CD4-positive, alpha-beta T cell treated with Interferon alpha-2 for 1 hour (primary cell): ENCODE data around the gene FAM168A.
A peak's percentile ranks its signal among the peaks of the same experiment; 100 is the strongest.

ENCODE experiments used
- DNase-seq, 2 donors: peaks; one replicate each; pipeline ENCODE4 v3.0.0-alpha.2; 2020 to 2022

Gene FAM168A

DNA sequence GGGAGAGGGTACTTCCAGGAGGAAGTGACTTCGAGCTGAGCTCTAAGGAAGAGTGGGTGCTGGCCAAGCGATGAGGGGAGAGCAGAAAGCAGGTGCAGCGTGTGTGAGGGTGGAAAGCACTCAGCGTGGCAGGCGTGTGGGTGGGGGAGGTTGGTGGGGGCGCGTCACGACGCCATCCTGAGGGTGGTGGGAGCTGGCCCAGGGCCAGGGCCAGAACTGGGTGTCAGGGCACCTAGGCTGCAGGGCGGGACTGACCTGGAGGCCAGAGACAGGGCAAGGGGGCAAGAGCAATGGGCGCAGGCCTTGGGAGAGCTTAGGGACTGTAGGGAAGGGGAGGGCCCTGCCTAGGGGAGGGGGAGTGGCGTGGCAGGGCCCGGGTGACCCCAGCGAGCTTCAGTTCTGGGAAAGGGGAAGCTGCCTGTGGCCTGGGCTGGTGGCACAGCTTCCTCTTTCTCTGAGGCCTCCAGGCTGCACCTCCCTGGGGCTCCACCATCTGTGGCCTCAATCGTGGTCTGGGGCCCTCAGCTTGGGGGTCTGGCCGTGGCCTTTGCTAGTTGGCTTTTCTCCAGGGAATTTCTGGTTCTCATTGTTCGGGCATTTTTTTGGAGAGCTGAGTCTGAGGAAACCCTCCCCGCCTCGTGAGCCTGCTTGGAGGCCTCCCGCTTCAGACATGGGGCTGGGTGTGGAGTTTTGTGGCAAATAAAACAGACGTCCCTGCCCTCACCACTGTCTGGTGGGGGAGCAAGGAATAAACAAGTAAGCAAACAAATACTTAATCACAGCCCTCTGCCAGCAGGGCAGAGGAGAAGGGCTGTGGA lies 212.8 kb downstream of the FAM168A start:
- peak; percentile 67 to 86 for DNase-seq

DNA sequence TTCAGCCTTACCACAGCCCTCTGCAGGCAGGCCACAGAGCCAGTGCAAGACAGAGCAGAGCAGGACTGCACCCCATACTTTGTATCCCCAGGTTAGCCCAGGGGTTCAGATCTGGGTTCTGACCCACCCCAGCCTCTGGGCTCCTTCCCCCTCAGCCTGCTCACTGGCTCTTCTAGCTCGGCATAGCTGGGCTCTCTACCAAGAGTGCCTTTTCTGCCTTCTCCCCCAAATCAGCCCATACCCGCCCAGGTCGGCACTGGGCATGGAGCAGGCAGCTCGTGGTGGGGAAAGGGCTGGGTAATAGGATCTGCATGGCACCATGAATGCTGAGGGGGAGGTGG lies 213.4 kb downstream of the FAM168A start:
- no peak for DNase-seq

DNA sequence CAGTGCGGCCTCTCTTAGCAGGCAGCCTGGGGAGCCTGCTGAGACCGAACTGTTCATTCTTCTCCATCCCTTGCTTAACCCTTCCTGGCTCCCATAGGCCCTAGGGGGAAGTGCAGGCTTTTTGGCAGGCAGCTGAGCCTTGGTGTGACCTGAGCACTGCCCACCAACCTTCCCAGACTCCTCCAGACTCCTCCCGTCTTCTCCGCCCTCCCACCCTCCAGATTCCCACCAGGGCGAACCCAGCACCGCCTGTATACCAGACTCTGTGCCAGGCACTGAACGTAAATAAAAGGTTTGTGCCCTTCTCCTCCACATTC lies 213.8 kb downstream of the FAM168A start:
- DNase-seq, result no peak

DNA sequence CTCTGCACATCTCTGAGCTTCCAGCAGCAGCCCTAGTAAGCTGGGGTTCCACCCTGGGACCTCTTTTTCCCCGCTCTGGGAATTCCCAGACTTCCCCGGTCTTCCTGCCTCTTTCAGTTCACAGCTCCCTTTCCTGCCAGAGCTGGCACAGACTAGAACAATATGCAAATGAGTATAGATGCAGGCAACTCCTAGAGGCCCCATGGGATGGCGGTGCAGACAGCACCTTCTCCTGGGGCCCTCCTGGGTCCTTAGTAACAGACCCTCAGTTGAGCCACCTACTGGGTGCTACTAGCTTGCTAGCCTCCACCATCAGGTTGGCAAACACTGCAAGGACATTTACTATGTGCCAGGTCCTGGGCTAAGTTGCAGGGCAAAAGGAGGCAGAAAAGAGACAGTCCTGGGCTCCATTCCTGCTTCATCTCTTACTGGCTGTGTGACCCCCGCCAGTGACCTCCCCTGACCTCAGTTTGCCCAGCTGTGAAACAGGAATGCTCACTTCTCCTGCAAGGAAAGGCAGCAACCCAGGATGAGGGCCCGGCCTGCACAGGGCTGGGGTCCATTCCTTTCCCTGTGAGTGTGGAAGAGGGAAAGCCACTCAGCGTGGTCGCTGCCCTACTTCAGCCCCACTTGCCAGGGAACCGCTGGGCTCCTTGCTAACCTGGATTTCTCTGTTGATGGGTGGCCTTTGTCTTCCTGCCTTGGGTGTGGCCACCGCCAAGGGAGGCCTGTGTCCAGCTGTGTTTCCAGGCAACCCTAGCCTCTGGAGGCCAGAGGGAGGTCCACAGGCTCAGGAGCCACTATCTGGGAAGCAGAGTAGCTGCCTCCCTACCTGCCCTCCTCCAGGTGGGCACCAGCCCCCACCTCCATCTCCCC lies 214.4 kb downstream of the FAM168A start:
- no peak for DNase-seq

DNA sequence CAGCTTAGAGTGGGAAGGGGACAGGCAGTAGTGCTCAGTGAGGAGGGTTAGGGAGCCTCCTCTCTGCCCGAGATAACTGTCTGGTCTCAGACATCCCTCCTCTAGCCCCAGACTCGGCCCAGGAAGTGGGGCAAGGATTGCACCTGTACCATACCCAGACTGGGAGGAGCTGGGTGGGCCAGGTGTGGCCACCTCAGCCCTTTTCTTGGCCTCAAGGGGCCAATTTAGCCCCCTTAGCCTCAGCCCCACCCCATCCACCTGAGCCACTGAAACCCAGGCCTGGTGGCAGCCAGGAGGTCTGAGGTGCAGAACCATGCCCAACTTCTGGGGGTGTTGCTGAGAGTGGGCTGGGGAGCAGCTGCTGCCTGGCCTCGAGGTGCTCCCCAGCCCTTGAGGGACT lies 215.2 kb downstream of the FAM168A start:
- DNase-seq, result peak in 1 of 2 donors; percentile 6

DNA sequence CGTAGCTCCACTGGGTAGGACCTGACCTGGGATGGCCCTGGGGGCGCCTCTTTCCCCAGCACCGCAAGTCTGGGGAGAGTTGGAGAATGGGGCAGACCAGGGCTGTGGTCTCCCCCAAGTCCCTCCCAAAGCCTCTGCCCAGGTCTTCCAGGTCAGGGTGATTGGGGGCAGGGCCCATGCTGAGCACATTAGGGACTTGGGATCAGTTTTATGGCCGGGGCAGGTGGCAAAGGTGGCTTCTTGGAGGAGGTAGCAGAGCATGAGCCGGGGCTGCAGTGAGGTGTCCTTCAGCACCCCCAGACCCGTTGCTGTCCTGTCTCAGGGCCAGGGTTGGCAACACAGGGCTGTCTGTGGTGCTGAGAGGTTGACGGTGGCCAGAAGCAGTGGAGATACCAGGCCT lies 215.7 kb downstream of the FAM168A start:
- DNase-seq, result no peak

DNA sequence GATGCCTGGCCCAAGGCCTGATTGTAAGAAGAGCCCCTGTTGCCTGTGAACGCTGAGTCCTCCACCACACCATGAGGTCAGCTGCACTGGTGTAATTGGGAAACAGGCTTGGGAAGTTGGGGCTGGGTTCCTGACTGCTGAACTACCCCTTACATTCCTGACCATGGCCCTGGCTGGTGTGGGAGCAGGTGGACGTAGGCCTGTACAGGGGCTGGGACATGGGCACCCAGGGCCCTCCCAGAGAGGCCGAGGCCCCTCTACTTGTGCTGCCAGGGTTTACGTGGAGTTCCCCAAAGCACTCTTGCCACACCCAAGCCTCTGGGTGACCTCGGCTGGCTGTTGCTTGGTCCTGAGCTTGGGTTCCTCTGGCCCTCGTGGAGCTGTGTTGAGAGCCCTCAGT lies 216.3 kb downstream of the FAM168A start:
- no peak for DNase-seq

DNA sequence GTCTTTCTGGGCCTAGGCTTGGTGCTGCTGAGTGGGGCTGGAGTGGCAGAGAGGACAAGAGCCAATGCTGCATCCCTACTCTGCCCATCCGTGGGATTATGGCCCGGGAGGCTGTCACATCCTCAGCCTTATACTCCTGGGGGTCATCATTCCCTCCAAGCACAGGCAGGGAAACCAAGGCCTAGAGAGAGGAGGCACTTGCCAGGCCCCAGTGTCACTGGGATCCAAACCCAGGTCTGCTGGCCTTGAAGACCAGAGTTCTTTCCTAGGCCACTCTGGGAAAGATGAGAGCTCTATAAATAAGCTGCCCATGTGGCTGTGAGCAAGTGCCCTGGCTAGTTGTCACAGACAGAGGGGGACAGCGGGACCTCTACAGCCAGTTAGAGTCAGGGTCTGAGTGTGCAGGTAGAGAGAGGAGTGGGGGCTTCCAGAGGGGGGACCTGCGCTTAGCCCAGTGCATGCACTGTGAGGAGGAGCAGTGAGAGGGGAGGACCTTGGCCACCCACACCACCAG lies 217.0 kb downstream of the FAM168A start:
- DNase-seq, result no peak

DNA sequence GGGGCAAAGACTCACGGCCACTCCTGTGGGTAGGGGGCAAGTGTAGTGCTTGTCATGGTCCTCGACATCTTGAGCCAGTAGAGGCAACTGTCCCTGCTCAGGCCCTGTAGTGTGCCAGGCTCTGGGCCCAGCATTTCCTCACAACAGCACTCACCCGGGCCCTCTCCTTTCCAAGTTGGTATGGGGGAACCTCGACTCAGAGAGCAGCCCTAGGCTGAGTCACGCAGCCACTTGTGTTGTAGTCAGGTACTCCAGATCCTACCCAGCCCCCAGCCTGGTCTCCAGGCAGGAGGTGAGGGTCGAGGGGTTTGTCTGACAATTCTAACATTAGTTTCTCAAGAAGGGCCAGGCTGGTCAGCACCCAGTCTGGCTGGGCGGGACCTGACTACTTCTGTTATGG lies 217.6 kb downstream of the FAM168A start:
- no peak for DNase-seq

DNA sequence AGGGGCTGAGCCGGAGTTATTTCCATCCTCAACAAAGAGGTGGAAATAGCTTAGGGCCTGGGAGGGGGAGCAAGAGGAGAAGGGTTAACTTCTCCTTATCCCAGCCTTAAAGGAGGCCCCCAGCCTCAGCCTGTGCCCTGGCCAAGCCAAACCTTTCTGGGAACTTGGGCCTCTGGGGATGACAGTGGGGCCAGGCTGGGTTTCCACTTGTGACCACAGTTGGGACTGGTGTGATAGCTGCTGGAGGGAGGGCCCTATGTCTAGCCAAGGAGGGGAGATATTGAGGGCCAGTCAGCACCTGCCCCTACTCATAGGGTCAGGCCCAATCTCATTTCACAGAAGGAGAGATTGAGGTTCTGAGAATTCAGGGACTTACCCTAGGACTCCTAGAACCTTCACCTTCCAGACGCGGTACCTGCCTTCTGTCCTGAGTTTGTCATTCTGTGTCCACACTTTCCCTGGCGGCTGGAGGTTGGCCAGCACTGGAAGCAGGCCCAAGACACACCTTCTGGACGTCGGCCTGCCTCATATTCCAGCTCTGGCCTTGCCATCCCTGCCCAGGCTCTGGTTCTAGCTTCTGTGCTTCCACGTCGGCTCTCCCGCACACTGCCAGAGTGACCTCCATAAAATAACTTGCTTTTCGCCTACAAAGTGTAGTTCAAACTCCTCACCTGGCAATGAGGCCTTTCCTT lies 218.6 kb downstream of the FAM168A start:
- DNase-seq, result no peak

DNA sequence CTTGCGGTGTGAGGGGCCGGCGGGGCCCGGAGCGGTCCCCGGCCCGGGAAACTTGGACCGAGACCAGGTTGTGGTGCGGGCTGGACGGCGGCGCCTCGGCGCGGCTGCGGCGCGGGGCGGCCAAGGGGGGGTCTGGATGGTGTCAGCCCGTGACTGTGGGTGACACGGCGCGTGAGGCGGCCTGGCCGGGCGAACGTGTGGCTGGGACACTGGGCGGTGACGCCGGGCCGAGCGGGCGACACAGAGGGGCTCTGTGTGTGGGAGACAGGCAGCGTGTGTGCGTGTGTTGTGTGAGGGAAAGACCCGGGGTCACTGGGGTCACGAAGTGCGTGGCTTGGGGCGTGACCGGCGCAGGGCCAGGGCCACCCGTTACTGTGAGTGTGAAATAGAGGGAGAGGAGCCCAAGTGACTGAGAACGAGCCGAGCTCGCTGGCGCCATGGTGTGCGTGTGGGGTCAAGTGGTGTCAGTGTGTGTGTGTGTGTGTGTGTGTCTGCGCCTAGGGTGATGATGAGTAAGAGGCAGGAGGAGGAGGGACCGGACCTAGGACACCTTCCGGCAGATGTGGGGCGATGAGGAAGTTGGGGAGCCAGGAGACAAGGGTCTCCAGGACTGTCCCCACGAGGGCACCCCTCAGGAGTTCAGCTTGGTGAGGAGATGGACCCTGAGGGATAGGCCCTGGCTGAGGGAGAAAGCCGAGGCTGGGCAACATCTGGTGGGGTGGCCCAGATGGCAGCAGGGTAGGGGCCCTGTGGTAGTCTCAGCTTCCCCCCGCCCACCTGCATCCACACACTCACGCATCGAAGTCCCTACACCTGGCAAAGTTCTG lies 220.9 kb downstream of the FAM168A start:
- peak; percentile 78 to 79 for DNase-seq

DNA sequence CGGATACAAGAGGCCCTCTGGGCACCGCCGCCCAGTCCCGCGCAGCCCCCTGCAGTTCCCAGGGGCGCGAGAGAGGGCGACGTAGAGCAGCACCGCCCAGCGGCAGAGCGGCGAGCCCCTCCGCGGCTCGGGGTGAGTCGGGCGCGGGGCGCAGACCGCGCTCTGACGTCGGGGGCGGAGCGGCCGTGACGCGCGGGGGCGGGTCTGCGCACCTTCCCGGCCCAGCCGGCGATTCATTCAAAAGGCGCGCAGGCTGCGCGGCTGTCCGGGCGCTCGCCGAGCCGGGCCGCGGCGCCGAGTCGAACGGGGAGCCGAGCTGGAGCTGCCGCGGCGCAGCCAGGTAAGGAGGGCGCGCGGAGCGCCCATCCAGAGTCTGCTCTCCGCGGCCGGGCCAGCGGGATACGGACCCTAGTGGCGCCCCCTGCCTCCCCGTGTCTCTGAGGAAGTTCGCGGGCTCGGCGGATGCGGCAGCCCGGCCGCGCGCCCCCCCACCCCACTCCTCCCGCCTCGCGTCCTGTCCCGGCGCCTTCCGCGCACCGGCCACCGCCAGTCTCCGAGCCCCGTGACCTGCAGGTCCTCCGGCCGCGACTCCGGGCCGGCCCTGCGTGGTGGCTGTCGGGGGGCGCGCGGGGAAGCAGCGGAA lies 221.6 kb downstream of the FAM168A start, which contains the start of gene RELT:
RELT (plus strand) TSS at position 240 of the 643 bp plus-strand sequence. CDS start 12,738 bp downstream, outside the sequence.
- peak; percentile 93 to 96 for DNase-seq

DNA sequence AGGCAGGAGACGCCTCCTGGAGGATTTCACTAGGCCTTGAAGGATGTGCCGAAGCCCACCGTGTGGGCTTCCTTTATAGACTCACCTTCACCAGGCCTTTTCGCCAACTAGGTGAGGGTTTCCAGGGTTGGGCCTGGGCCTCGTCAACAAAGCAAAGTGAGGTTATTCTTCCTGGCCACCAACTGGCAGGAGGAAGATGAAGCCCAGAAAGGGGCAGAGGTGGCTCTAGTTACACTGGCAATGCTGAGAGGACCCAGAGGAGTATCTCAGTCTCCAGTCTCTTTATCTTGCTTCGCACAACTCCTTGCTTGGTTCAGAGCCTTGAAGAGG lies 222.1 kb downstream of the FAM168A start:
- no peak for DNase-seq

DNA sequence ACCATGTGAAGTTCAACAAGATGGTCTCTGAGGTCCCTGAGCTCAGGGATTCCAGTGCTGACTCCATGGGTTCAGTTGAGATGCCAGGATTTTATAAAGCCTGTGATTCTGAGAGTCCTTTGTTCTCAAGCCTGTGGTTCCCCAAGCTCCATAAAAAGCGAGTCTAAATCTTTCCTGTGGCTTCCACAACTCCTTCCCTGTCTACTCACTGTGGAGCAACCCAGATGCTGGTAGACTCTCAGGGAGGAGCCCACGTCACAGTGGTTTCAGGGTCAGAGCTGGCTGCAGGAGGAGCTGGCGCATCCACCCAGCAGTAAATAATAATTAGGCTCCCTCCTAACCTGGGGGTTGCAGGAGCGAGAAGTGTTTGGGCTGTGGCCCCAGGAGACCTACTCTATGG lies 223.8 kb downstream of the FAM168A start:
- no peak for DNase-seq

DNA sequence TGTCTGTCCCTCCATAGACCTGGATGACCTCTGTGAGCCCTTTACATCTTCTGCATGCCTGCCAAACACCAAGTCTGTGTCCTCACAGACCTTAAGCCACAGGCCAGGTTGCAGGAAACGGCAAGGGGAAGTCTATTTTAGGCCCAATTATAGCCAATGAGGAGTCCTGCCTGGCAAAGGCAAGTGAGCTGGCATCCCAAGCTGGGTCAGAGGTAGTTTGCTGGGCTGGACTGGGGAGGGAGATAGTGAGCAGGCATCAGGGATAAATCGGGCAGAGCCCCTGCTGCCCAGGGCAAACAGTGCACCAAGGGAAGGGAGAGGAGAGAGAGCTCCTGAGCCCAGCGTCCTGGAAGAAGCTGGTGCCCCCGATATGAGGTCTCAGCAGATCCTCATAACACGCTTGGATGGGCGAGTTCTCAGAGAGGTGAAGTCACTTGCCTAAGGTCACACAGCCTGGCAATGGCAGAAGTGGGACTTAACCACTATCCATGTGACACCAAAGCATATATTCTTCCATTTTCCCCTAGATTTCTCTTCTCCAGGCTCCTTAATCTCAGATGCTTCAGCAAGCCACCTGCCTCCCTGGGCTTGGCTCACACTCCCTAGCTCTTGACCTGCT lies 225.4 kb downstream of the FAM168A start:
- no peak for DNase-seq

DNA sequence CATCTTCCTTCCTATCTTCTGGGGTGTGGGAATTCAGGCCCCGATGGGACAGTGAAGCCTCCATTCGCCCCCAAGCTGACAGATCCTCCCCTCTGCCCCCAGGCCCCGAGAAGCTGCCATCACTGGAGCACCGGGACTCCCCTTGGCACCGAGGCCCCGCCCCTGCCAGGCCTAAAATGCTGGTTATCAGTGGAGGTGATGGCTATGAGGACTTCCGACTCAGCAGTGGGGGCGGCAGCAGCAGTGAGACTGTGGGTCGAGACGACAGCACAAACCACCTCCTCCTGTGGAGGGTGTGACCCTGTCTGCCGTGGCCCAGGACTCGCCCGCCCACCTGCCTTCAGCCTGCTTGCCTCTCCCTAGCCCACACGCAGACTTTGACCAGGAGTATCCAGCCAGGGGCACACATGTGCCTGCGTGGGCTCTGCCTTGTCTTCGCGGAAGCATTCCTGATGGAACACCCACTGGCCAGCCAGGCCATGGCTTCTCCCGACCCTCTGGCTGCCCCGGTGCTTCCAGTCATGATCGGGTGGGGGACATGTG lies 230.4 kb downstream of the FAM168A start:
- no peak for DNase-seq

DNA sequence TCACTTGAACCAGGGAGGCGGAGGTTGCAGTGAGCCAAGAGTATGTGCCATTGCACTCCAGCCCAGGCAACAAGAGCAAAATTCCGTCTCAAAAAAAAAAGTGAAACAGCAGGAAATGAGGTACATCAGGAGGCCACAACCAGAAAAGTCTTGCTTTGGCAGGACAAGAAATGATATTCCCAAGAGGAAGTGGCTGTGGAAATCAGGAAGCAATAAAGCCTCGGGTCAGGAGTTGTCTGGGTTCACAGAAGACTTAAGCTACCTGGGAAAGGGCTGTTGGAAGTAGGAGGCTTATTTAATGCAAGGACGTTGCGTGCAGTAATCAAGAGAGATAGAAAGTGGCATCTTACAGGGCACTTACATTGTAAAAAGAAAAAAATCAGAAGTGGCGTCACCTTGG lies 231.0 kb downstream of the FAM168A start:
- no peak for DNase-seq

DNA sequence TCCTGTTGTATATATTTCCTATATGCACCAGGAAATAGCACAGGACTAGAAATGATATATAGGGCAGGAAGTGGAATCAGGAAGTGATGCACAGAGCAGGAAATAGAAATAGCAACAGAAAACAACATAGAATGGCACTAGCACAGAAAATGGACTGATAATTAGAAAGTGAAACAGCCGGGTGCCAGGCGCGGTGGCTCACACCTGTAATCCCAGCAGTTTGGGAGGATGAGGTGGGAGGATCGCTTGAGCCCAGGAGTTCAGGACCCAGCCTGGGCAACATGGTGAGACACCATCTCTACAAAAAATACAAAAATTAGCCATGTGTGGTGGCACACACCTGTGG lies 231.7 kb downstream of the FAM168A start:
- DNase-seq, result peak in 1 of 2 donors; percentile 73

DNA sequence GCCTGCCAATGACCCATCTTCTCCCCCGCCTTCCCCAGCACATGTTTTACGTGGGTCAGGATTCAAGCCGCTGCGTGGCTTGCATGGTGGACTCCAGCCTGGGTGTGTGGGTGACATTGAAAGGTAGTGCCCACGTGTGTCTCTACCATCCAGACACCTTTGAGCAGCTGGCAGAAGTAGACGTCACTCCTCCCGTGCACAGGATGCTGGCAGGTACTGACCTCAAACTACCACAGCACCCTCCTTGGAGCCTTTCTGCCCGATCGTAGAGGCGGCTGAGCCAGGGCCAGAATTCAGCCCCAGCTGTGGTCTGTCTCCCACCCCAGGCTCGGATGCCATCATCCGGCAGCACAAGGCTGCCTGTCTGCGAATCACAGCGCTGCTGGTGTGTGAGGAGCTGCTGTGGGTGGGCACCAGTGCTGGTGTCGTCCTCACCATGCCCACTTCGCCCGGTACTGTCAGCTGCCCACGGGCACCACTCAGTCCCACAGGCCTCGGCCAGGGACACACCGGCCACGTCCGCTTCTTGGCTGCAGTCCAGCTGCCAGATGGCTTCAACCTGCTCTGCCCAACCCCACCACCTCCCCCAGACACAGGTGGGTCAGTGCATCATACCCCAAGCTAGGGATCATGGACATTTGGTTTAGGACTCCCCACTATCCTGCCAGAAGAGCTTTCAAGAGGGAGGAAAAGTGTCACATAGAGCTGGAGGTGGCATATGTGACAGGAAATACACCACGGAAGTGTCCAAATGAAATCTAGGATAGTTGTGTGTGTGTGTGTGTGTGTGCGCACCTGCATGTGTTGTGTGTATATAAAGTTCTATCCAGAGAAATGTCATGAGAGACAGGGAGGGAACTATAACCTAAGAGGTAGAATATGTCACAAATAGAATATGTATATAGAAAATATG lies 232.3 kb downstream of the FAM168A start:
- DNase-seq, result no peak

DNA sequence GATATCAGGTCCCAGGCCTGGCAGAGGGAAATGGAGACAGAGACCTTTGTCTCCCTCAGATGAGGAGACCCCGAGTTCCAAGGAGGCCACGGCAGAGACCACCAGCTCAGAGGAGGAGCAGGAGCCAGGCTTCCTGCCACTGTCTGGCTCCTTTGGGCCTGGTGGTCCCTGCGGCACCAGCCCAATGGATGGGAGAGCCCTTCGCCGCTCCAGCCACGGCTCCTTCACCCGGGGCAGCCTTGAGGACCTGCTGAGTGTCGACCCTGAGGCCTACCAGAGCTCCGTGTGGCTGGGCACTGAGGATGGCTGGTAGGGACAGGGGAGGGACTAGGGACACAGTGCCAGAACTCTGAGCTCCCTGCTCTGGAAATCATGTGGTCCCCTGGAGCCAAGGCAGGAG lies 234.8 kb downstream of the FAM168A start:
- no peak for DNase-seq
